ENCODE data around the gene MVK.

Gene MVK

DNA sequence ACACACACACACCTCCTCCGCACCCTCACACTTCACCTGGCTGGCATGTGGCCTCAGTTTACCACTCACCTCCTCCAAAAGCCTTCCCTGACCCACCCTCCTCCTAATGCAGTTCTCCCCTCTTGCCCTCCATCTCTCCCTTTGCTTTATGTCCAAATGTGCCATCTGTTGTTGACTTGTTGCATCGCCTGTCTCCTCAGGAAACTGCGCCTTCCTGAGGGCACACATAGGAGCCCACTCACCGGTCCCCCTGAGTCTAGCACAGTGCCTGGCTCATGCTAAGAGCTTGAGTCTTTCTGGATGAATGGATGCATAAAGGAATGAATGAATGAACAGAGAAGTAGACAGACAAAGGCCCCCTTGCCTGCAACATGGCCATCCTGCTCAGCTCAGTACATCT lies 34.0 kb downstream of the MVK start:
- DNase-seq (ENCODE audit: insufficient read length, low spot score) = no peak
- no peak for FAIRE-seq
- TF ChIP-seq POLR2A (IDR thresholded peaks at IDR 0.05; ENCODE audit: low read depth, low read length) (no peak), PAX5 (IDR thresholded peaks at IDR 0.05; ENCODE audit: insufficient read depth, low read length, severe bottlenecking) (no peak), POLR2AphosphoS5 (IDR thresholded peaks at IDR 0.05; ENCODE audit: low read depth, low read length) (no peak), POU2F2 (IDR thresholded peaks at IDR 0.05; ENCODE audit: low read depth, low read length) (no peak), TAF1 (IDR thresholded peaks at IDR 0.05; ENCODE audit: low read depth, low read length) (no peak), SPI1 (IDR thresholded peaks at IDR 0.05; ENCODE audit: low read depth, low read length) (no peak)

DNA sequence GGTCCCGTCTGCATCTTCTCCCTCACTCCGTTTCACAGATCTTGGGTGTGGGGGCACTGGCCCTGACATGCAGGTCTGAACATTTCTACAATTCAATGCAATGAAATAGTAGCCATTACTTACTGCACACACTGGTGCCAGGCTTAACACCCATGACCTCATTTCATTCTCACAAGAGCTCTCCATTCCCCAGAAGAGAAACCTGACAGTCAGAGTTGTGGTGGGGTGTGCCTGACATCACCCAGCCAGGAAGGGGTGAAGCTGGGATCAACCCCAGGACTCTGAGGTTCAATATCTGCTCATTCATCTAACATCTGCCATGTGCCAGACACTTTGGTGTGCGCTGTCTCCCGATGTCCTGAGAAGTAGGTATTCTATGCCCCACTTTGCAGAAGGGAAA lies 34.7 kb downstream of the MVK start:
- DNase-seq (ENCODE audit: insufficient read length, low spot score) (no peak), FAIRE-seq (no peak)
- TF ChIP-seq PAX5 (IDR thresholded peaks at IDR 0.05; ENCODE audit: insufficient read depth, low read length, severe bottlenecking) (no peak), TAF1 (IDR thresholded peaks at IDR 0.05; ENCODE audit: low read depth, low read length) (no peak), POLR2AphosphoS5 (IDR thresholded peaks at IDR 0.05; ENCODE audit: low read depth, low read length) (no peak), POLR2A (IDR thresholded peaks at IDR 0.05; ENCODE audit: low read depth, low read length) (no peak), SPI1 (IDR thresholded peaks at IDR 0.05; ENCODE audit: low read depth, low read length) (no peak), POU2F2 (IDR thresholded peaks at IDR 0.05; ENCODE audit: low read depth, low read length) (no peak)

DNA sequence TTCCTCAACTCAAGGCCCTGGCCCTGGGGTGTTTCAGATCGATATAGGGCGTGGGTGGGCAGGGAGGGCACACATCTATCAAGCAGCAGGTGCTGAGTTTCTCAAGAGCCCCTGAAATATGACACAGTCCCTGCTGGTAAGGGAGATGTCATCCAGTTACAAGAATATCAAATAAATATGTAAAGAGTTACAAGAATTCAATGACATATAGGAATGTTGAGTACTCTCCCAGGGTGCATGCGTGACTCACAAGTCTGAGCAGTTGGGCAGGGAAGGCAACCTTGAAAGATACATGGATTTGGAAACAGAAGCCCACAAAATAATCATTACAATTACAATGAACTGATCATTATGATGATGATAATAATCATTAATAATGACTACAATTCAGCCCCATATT lies 35.2 kb downstream of the MVK start:
- DNase-seq (ENCODE audit: insufficient read length, low spot score) = no peak
- no peak for FAIRE-seq
- TF ChIP-seq POU2F2 (IDR thresholded peaks at IDR 0.05; ENCODE audit: low read depth, low read length) = no peak
- TF ChIP-seq PAX5 (IDR thresholded peaks at IDR 0.05; ENCODE audit: insufficient read depth, low read length, severe bottlenecking) = no peak
- no peak for TF ChIP-seq POLR2AphosphoS5 (IDR thresholded peaks at IDR 0.05; ENCODE audit: low read depth, low read length)
- no peak for TF ChIP-seq POLR2A (IDR thresholded peaks at IDR 0.05; ENCODE audit: low read depth, low read length)
- TF ChIP-seq SPI1 (IDR thresholded peaks at IDR 0.05; ENCODE audit: low read depth, low read length) = no peak
- TF ChIP-seq TAF1 (IDR thresholded peaks at IDR 0.05; ENCODE audit: low read depth, low read length) = no peak

DNA sequence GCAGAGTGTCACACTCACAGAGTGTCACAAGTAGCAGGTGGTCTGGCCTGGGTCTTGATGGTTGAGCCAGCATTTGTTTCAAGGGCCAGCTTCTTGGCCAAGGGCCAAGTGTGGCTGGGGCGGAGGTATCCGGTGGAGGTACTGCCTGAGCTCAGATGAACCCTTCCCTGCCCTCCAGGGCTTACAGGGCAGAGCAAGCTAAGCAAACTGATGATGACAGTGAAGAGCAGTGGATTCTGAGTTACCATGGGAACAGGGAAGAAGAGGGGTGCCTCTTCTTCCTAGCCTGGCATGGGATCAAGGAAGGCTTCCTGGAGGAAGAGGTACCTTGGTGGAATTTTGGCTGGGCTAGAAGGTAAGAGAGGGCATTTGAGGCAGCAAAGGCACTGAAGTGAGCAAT lies 35.7 kb downstream of the MVK start:
- TF ChIP-seq POU2F2 (IDR thresholded peaks at IDR 0.05; ENCODE audit: low read depth, low read length) (no peak), PAX5 (IDR thresholded peaks at IDR 0.05; ENCODE audit: insufficient read depth, low read length, severe bottlenecking) (no peak), POLR2AphosphoS5 (IDR thresholded peaks at IDR 0.05; ENCODE audit: low read depth, low read length) (no peak), SPI1 (IDR thresholded peaks at IDR 0.05; ENCODE audit: low read depth, low read length) (no peak), TAF1 (IDR thresholded peaks at IDR 0.05; ENCODE audit: low read depth, low read length) (no peak), POLR2A (IDR thresholded peaks at IDR 0.05; ENCODE audit: low read depth, low read length) (no peak)
- DNase-seq (ENCODE audit: insufficient read length, low spot score) (no peak), FAIRE-seq (no peak)

DNA sequence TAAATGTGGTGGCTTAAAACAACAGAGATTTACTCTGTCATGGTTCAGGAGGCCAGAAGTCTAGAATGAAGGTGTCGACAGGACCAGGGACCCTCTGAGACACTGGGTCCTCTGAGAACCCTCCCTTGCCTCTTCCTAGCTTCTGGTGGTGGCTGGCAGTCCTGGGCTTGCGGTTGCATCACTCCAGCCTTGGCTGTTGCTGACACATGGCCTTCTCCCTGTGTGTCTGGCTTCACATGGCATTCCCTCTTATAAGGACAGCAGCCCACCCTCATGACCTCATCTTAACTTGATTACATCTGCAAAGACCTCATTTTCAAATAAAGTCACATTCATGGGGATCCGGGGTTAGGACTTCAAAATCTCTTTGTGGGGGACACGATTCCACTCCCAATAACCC lies 36.9 kb downstream of the MVK start:
- no peak for FAIRE-seq
- TF ChIP-seq PAX5 (IDR thresholded peaks at IDR 0.05; ENCODE audit: insufficient read depth, low read length, severe bottlenecking) (no peak), POLR2A (IDR thresholded peaks at IDR 0.05; ENCODE audit: low read depth, low read length) (no peak), TAF1 (IDR thresholded peaks at IDR 0.05; ENCODE audit: low read depth, low read length) (no peak), SPI1 (IDR thresholded peaks at IDR 0.05; ENCODE audit: low read depth, low read length) (no peak), POU2F2 (IDR thresholded peaks at IDR 0.05; ENCODE audit: low read depth, low read length) (no peak), POLR2AphosphoS5 (IDR thresholded peaks at IDR 0.05; ENCODE audit: low read depth, low read length) (no peak)
- no peak for DNase-seq (ENCODE audit: insufficient read length, low spot score)

DNA sequence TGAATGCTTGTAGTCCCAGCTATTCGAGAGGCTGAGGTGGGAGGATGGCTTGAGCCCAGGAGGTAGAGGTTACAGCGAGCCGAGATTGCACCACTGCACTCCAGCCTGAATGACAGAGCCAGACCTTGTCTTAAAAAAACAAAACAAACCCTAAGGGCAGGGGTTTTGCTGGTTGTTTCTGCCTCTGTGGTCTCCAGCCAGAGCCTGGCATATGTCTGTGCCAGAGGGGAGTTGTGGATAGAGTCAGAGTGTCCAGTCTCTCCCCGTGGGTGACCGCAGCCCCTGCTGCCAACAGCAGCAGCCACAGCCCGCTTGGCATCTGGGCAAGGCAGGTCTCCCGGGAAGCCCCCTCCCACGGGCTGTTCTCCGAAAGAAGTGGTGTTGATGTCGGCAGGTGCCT lies 37.6 kb downstream of the MVK start:
- FAIRE-seq (no peak), DNase-seq (ENCODE audit: insufficient read length, low spot score) (no peak)
- TF ChIP-seq TAF1 (IDR thresholded peaks at IDR 0.05; ENCODE audit: low read depth, low read length) = no peak
- TF ChIP-seq PAX5 (IDR thresholded peaks at IDR 0.05; ENCODE audit: insufficient read depth, low read length, severe bottlenecking) = no peak

DNA sequence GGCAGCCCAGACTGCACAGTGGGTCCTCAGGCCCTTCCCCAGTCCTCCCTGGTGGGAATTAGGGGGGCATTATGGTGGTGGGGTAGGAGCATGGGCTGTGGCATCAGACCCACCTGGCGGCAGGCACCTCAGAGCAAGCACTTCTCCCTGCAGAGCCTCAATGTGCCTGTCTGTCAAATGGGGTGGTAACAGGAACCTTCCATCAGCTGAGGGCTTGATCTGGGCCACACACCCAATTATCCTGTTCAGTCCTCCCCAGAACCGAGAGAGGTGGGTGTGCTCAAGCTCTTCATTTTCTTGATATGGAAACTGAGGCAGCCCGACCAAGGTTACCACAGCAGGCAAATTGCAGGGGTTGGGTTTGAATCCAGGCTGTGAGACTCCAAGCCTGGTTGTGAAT lies 38.4 kb downstream of the MVK start:
- no peak for TF ChIP-seq TAF1 (IDR thresholded peaks at IDR 0.05; ENCODE audit: low read depth, low read length)
- no peak for TF ChIP-seq POU2F2 (IDR thresholded peaks at IDR 0.05; ENCODE audit: low read depth, low read length)
- TF ChIP-seq SPI1 (IDR thresholded peaks at IDR 0.05; ENCODE audit: low read depth, low read length) = no peak
- no peak for TF ChIP-seq PAX5 (IDR thresholded peaks at IDR 0.05; ENCODE audit: insufficient read depth, low read length, severe bottlenecking)
- TF ChIP-seq POLR2AphosphoS5 (IDR thresholded peaks at IDR 0.05; ENCODE audit: low read depth, low read length) = no peak
- FAIRE-seq = no peak
- no peak for DNase-seq (ENCODE audit: insufficient read length, low spot score)

DNA sequence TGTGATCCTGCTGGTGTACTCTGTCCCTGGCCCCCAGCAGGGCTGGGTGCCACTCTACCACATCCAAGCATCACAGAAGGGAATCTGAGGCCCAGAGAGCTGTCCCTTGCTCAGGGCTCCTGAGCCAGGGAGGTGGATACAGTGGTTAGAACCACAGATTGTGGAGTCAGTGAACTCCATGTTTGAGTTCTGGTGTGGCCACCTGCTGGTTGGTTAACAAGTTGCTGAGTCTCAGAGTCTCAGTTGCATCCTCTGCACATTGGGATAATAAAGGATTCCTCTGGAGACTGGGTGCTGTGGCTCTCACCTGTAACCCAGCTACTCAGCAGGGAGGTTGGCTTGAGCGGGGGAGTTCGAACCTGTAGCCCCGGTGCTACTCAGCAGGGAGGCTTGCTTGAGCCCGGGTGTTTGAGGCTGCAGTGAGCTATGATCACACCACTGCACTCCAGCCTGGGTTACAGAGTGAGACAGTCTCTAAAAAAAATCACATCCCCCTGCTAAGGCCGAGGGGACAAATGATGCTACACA lies 39.4 kb downstream of the MVK start:
- no peak for DNase-seq (ENCODE audit: insufficient read length, low spot score)
- FAIRE-seq = no peak
- TF ChIP-seq PAX5 (IDR thresholded peaks at IDR 0.05; ENCODE audit: insufficient read depth, low read length, severe bottlenecking) (no peak), POLR2A (IDR thresholded peaks at IDR 0.05; ENCODE audit: low read depth, low read length) (no peak), SPI1 (IDR thresholded peaks at IDR 0.05; ENCODE audit: low read depth, low read length) (no peak), TAF1 (IDR thresholded peaks at IDR 0.05; ENCODE audit: low read depth, low read length) (no peak), POLR2AphosphoS5 (IDR thresholded peaks at IDR 0.05; ENCODE audit: low read depth, low read length) (no peak), POU2F2 (IDR thresholded peaks at IDR 0.05; ENCODE audit: low read depth, low read length) (no peak)

DNA sequence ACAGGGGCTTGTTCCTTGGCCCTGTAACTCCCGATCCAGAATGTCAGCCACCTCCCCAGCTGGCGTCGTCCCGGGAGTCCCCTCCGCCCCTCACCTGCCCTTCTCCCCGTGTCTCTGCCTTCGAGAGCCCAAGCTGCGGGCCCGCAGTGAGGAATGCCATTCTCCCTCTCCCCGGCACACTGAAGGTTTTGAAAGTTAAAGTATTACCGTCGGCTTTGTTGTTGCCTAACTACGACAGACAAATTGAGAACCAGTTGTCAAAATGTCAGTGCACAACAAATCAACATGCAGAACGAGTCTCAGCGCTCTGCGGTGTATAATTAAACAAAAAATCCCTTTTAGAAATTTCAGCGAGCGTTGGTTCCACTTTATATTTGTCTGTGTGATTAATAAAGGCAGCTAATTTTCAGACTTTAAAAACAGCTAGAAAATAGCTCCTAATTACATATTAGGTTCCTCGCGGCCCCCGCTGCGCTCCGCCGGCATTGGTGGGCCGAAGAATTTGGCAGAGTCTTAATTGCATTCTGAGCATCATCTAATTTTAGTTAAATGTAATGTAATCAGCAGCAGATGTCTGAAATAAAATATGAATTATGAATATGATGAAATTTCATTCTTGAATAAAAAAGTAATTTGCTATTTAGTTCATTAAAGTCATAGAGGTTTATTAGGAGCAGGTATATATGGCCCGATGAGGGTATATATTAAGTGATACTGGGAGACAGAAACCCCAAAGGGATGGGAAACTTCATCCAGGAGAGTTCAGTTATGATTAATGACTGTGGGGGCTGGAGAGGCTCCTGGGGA lies 40.3 kb downstream of the MVK start:
- no peak for TF ChIP-seq POLR2A (IDR thresholded peaks at IDR 0.05; ENCODE audit: low read depth, low read length)
- TF ChIP-seq POU2F2 (IDR thresholded peaks at IDR 0.05; ENCODE audit: low read depth, low read length) = no peak
- no peak for TF ChIP-seq POLR2AphosphoS5 (IDR thresholded peaks at IDR 0.05; ENCODE audit: low read depth, low read length)
- no peak for TF ChIP-seq TAF1 (IDR thresholded peaks at IDR 0.05; ENCODE audit: low read depth, low read length)
- TF ChIP-seq PAX5 (IDR thresholded peaks at IDR 0.05; ENCODE audit: insufficient read depth, low read length, severe bottlenecking) = no peak
- TF ChIP-seq SPI1 (IDR thresholded peaks at IDR 0.05; ENCODE audit: low read depth, low read length) = no peak
- DNase-seq (ENCODE audit: insufficient read length, low spot score) (no peak), FAIRE-seq (no peak)

All from GM12891 (cell line).